GM12801 (cell line): ENCODE data around the gene ZNF365.

Experiments used
- CTCF ChIP-seq: IDR thresholded peaks from one replicate; pipeline ENCODE4 v1.5.1; 2011; ENCODE audit warnings: control low read depth; ENCODE audit not compliant: insufficient read length; ENCODE audit errors: extremely low read depth

The ZNF365 gene

GRCh38 chr10:62373995-62374861, at the start of gene ZNF365:
TSS of gene ZNF365 (plus strand) at chr10:62374369. CDS start at chr10:62376194, 1,825 bp downstream.
- TF ChIP-seq CTCF, result no peak

GRCh38 chr10:62326176-62326575, 48.0 kb upstream of the ZNF365 start:
- TF ChIP-seq CTCF, result no peak

GRCh38 chr10:62327885-62328284, 46.3 kb upstream of the ZNF365 start:
- no peak for TF ChIP-seq CTCF

GRCh38 chr10:62330213-62330612, 44.0 kb upstream of the ZNF365 start:
- TF ChIP-seq CTCF, result no peak

- TF ChIP-seq CTCF, result no peak
Measured at GRCh38 chr10:62332406-62332805, 41.8 kb upstream of the ZNF365 start.

- TF ChIP-seq CTCF, result no peak
Measured at GRCh38 chr10:62333135-62333889, 40.9 kb upstream of the ZNF365 start.

- no peak for TF ChIP-seq CTCF
Measured at GRCh38 chr10:62333988-62334682, 40.0 kb upstream of the ZNF365 start.
